NCI-H524 treated with DMSO at 0.1 percent for 48 hours (cell line): ENCODE data around the gene THSD7A.
A peak's percentile ranks its signal among the peaks of the same experiment; 100 is the strongest.

ENCODE experiments used
- DNase-seq: peaks from one replicate; lab custom pipeline; 2025; lab: John Stamatoyannopoulos, UW

THSD7A gene

DNA sequence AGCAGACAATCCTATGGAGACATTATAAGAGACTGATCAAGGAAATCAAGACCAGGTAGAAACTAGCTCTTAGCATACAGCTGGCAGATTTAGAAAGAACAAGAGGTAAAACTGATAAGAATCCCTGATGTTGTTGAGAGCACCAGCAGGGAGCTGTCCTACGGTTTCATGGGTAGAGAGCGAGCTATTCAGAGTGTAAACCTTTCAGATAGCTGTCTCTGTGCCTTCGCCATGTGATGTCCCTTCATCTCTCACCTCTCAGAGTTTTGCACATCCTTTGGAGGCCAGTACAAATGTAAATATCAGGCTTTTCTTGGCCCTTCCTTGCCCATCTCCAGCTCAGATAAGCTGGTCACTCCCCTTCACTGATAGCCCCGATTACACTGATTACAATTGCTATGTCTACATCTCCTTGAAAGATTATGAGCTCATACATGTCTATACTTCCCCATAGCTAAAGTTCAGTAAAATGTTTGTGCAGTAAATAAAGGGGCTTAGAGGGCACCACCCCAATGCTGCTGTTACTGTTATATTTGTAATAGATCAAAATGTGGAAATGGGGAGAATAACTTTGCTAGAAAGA, 21.9 kb downstream of the THSD7A start:
- no peak for DNase-seq

DNA sequence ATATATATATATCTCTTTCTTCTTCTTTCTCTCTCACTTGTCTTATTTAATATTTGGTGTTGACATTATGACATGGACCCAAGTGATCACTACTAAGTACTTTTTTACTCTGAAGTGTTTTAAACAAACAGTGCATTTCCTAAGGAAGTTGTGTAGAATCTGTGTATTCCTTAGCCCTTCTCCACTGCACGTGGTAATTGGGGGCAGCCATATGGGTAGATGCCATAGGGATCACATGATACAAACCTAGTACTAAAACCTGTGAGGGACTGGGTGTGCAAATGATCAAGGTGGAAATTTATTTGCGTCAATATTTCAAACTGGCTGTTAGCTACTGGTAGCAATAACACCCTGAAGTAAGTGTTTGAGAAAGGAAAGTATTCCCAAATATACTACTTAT, 25.0 kb downstream of the THSD7A start:
- no peak for DNase-seq

DNA sequence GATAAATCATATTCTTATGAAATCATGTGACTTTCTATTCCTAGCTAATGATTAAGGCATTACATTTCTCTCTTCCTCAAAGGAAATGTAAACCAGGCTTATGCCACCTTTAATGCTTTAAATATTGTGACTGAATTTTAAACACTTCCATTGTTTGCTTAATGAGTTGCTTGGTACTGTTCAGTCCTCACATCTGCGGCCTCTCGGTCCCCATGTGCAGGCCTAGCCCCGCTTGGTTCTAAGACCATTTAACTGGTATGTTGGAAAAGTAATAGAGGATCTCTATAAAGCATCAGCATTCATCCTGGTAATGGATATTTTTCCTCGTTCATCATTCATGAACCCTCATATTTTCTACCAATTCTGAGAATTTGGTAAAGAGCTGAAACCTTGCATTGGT, 27.4 kb downstream of the THSD7A start:
- DNase-seq, result no peak

DNA sequence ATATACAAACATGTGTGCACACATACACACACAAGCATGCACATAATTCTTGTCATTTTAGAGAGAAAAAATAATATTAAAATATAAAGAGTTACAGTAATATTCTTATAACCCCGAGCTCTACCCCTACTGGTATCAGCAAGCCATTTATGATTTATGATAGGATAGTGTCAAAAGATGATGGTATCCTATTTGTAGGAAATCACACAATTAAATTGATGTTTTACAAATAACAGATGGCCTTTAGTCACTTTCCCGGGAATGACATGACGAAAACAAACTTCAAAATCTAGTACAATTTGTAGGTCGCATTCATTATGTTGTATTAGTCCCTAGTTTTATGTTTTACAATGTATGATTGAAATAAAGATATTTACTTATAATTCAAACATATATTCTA, 36.8 kb downstream of the THSD7A start:
- no peak for DNase-seq

DNA sequence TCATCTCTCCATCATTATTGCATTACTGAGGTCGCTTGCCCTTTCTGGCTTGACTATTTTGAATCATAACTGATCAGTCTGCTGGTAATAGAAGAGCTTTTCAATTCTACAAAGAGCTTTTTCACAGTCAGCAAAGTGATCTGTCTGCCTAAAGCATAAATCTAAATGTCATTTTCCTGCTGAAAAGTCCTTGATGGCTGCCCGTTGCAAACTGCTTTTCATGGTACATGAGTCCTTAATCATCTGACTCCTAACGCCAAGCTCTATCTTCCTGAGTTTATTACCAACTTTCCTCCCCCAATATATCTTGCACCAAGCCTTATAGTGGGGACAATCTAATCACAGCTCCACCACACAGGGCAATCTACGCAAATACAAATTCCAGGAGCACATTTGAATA, 39.8 kb downstream of the THSD7A start:
- DNase-seq, result no peak

DNA sequence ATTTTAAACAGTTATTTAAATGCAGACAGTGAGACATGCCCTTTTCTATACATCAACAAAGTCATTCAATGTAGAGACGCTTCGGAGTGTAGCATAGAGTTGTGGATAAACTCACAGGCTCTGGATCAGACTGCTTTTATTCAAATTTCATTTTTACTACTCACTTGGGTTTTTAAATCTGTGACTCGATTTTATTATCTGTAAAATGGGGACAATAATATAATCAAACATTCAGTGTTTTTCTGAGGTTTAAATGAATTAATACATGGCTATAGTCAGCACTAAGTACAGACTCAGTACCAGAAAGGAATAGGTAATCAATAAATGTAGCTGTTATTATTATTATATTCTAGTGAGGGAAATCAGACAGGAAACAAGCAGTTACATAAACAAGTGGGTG, 43.4 kb downstream of the THSD7A start:
- no peak for DNase-seq

DNA sequence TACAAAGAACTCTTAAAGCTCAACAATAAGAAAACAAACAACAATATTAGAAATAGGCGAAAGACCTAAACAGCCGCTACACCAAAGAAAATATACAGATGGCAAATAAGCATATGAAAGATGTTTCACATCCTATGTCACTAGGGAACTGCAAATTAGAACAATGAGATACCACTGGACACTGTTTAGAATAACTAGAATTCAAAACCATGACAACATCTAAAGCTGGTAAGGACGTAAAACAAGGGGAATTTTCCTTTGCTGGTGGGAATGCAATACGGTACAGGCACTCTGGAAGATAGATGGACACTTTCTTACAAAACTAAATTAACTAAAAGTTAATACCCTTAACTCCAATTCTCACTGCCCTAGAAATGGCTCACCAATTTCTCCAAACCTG, 44.5 kb downstream of the THSD7A start:
- DNase-seq, result no peak

DNA sequence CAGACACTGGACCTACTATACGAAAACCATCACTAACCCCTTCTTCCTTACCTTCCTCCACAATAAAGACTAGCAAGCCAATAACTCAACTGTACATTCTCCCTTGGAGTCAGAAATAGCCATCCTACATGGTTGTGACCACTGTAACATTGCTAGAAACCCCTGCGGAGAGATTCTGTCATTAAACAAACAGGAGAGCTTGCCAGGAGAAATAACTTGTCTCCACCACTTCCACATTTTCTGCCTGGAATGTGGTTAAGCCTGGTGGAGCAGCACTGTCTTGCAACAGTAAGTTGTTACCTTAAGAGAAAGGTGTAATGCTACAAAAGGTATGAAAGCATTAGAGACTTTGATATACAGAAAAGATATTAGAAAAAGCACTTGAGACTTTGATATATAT, 45.8 kb downstream of the THSD7A start:
- DNase-seq, result no peak

DNA sequence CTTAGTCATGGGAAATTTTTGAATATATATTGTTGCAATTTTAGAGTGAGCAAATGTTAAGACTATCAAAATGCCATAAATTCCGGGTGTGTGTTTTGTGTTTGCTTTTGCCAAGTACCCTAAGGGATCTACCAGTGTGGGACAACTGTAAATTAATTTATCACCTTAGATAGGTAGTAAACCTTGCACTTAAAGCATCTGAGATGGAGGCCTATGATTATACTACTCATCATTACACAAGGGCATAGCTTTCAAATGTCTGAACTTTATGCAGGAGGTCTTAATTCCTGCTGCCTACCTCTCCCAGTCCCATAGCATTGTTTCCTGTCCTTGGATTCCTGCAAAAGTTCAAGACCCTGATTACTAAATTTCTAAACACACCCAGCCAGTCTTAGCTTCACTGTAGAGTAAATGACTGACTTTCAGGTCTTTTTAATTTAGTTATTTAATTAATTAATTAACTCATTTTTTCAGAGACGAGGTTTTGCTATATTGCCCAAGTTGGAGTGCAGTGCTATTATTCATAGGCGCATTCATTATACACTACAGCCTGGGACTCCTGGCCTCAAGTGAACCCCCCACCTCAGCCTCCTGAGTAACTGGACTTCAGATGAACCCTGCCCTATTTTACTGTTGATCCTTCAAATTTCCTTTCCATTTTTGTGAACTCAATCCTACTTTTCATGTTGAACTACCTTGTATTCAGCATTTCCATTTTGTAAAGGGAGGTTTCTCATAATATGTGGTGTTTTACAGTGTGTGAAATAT, 47.0 kb downstream of the THSD7A start:
- DNase-seq, result no peak

DNA sequence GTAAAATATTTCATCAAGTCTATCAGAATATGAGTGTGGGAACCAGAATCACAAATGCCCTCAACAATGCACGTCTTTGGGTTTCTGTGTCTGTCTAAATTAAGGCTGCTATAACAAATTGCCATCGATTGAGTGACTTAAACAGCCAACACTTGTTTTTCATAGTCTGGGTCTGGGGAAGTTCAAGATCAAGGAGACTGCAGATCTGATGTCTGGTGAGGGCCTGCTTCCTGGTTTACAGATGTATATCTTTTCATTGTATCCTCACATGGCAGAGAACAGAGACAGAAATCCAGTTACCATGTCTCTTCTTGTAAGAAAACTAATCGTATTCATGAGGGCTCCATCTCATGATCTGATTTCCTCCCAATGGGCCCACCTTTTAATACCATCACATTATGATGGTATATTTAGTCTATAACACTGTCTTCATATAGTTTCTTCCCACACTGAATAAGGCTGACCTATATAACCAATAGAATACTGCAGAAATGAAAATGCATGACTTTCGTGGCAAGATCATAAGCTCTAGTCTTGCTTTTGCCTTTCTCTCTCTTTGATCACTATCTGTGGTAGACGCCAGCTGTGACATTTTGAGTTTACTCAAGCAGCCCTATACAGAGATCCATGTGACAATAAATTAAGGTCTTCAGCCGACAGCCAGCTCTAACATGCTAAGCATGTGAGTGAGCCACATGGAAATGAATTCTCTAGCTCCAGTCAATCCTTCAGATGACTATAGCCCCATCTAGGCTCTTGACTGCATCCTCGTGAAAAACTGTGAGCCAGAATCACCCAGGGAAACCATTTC, 51.9 kb downstream of the THSD7A start:
- no peak for DNase-seq

DNA sequence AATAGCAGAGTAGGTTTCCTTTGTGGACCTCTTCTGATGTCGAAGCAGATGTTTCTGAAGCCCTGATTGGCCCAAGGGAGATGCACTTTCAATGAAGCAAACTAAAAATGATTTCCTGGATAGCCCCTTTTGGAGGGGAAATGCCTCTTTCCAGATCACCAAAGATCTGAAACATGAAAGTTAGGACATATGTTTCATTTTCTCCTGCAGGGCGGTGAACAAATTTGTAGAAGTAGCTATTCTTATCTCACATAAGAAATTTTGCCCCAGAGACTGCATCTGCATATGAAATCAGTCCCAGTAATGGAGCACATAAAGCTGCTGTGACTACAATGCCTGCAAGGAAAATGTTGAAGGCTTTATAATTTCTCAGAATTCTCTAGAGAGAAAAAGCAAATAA, 56.0 kb downstream of the THSD7A start:
- no peak for DNase-seq

DNA sequence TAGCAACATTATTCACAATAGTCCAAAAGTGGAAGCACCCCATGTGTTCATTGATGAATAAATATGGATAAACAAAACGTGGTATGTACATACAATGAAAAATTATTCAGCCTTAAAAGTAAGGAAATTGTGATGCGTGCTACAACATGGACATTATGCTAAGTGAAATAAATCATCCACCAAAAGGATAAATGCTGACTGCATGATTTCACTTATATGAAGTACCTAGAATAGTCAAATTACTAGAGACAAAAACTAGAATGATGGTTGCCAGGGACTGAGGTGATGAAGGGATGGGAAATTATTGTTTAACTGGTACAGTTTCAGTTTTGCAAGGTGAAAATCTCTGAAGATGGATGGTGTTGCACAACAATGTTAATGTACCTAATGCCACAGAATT, 56.6 kb downstream of the THSD7A start:
- DNase-seq, result no peak

DNA sequence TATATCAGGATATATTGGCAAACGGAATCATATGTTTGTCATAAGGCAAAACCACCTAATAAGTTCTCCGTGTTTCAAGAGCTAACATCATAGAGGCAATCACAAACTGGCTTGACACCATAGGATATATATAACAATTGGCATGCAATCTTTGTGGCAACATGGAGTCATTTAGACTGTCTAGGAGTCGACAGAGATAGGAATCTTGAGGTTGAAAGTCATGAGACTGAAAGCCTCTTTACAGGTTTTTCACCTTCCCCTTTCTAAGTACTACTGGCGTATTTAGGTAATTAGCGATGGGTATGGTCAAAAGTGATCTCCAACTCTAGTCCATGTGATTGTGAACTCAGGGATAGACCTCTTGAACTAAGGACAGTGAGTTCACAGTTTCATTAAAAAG, 63.7 kb downstream of the THSD7A start:
- no peak for DNase-seq

DNA sequence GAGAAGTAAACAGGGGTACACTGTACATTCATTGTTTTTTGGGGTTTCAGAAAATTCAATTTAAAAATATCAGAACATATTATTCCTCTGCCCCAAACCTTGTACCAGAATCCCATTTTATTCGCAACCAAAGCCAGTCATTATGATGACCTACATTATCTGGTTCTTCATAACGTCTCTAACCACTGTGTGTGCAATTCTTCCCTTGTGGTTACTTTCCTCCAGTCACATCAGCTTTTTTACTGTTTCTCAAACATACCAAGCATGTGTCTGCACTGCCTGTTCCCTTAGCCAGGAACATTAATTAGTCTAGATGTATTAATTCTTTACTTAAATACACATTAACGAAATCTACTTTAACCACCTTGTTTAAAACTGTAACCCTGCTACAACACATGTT, 64.8 kb downstream of the THSD7A start:
- no peak for DNase-seq

DNA sequence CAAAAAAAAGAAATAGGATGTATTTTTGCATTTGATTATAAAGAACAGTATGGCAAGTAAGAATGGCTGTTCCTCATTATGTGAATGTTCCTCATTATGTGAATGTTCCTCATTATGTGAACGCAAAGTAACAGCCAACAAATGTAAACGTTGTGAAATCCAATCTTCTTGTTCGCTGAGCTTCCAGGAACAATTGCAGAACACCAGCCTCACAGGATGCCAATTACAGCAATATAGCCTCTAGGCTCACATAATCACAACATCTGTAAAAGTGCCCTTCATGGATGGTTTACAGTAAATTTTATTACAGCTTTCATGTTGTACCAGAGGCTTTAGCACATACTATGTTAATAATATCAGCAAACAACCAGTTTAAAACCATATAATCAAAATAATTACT, 71.6 kb downstream of the THSD7A start:
- no peak for DNase-seq

DNA sequence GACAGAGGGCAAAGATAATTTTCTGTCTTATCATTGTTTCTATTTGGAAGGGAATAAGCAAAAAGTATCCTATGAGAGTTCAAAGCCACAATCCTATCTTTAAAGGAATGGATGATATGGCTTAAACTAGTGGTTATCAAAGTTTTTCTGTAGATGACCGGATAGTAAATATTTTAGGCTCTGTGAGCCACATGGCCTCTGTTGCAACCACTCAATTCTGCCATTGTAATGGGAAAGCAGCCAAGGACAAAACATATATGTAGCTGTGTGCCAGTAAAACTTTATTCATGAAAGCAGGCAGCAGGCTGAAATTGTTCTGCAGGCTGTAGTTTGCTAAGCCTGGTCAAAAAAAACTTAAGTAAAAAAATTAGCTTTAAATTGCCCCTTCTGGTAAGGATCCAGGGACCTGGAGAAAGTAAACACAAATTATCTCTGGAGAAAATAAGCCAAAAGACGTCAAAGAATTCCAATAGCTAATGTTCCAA, 73.3 kb downstream of the THSD7A start:
- DNase-seq, result no peak

DNA sequence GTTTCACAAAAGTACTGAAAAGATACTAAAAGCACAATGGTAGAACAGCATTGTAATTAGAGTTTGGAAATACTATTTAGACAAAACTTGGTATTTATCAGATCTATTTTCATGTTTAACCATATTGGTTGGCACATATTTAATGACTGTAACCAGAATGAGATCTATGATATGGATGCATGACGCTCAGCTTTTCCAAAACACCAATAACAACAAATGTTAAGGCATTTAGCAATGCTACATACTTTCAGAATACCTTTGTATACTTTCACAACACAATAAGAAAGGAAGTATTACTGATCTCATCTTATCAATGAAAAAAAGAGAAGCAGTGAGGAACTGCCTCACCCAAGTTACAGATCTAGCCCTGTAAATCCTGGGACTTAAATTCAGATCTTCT, 74.8 kb downstream of the THSD7A start:
- no peak for DNase-seq

DNA sequence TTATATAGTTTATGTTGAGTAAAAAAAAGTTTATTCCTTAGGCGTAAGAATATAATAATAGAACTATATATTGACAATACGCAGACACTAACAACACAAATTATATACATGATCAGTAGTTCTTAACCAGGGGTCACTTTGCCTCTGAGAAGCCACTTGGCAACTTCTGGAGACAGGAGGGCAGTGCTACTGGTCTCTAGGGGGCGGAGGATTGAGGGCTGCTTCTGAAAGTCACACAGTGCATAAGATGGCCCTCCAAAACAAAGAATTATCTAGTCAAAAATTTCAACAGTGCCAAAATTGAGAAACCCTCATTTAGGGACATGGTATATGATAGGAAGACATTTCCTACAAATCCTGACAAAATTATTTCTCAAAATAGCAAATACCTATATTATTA, 77.1 kb downstream of the THSD7A start:
- no peak for DNase-seq

DNA sequence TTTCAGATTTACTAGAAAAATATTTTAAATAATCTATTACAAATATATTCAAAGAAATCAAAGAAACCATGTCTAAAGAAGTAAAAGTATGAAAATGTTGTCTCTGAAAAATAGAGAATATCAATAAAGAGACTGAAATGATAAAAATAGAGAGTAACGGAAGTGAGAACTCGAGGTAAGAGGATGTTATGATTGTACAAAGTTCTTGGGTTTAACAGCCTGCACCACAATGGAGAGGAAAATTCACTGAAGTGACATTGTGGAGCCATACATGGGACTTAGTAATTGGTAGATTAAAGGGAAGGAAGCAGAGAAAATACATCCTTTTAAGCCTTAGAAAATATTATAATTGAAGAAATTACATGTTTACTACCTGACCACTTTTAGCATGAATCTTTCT, 77.9 kb downstream of the THSD7A start:
- DNase-seq, result no peak

DNA sequence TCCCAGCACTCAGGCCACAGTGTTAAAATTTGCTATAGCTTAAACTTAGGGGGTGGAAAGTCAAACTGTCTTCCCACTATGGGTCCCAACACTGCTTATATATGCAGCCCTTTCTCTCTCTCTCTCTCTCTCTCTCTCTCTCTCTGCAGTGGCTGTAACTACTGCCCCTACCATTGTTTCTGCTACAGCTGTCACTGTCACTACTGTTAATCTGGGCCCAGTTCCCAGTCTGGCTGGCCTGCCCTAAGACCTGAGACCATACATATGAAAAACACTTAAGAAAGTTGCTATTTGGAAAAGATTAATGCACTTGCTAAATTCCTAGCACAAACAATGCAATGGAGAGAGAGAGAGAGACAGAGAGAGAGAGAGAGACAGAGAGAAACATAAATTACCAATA, 78.6 kb downstream of the THSD7A start:
- peak; percentile 15 for DNase-seq

DNA sequence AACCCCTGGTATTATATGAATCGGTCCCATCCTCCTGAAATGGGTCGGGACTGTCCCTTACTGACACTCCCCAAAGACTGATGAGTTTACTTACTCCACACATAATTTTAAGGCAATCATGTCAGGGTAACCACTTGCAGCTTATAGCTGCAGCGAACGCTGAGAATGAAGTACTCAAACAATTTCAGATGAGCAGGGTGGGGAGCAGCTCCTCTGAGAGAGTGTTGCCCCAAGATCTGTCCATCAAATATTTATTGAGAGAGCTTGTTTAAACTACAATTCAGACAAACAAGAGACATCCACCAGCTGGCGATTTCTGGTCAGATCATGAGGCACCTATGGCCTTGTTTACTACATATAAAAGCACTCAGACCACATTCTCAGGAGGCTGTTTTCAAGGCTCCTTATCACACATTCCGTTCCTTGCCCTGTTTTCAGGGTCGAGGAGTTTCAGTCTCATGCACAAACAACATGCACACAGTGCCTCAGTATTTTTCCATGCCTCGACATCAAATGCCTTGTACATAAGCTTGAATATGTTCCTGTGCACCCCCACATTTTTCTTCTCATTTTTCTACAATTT, 80.1 kb downstream of the THSD7A start:
- no peak for DNase-seq

DNA sequence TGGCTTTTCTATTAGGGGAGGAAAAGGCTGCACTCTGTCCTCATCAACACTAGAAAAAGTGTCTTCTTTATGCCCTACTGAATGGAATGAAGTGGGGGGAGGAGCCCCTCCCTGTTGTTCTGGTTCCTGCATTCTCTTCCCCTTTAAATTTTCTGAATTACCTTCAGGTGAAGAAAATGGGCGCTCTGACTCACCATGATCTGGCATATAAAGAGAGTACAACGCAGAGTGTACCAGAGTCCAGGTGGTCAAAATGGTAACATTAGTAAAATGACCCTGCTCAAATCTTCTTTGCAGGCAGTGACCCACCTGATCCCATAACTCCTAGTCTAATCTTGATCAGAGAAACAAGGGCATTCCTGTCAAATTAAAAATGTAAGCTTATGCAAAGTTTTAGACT, 80.7 kb downstream of the THSD7A start:
- no peak for DNase-seq

DNA sequence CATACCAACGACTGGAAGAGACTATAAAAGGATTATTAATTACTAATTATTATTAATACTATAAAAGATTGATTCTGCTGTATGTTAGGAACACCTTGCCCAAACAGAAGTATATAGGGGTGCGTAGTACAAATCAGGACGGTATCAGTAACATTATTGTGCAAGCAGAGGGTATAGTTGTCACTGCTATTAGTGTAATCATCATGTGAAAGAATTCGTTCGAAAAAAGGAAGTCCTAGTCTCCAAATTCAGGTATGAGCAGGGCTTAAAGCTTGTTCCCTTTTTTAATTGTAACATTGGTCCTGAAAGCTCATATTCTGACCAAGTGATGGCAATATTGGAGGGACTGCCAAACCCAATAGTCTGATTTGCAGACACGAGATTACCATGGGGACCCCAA, 81.8 kb downstream of the THSD7A start:
- no peak for DNase-seq
